BJ (cell line): Measurements from ENCODE around the gene ZBP1. TPM values are rescaled to one million over a fixed set of nuclear protein-coding genes. Genes with fewer than 3 reads are reported as not detected.

ENCODE experiments used
- CTCF ChIA-PET: fragments of 350-600 bp; formaldehyde crosslinking; extraction: SDS; loops from one replicate; lab custom pipeline; 2021; ENCODE audit warnings: antibody characterized with exemption, inconsistent platforms; lab: Yijun Ruan, JAX
- POLR2A ChIA-PET: fragments of 300-600 bp; sonication (Branson Sonifier 250); formaldehyde crosslinking; extraction: SDS; loops from one replicate; lab custom pipeline; 2021; ENCODE audit warnings: antibody characterized with exemption; lab: Charles Lee
- DNase-seq: peaks from one replicate; pipeline ENCODE4 v3.0.0-alpha.2; 2011; ENCODE audit warnings: low read depth
- H3K27me3 ChIP-seq: 2 replicates; pipeline ENCODE4 v1.6.0; 2011; ENCODE audit warnings: low read length; ENCODE audit not compliant: control insufficient read depth, insufficient read depth
- H3K36me3 ChIP-seq: 2 replicates; pipeline ENCODE4 v1.5.1; 2011; ENCODE audit warnings: low read length; ENCODE audit not compliant: control insufficient read depth, insufficient read depth
- H3K4me3 ChIP-seq: 2 replicates; pipeline ENCODE4 v1.5.1; 2011; ENCODE audit warnings: low read depth, mild to moderate bottlenecking, control low read depth, low read length
- polyA plus RNA-seq: library from polyadenylated mRNA; depleted of rRNA; stranded (reverse); fragments of >200 nt; gene quantifications from 2 replicates; pipeline ENCODE4 v1.2.3, GENCODE V29; 2011
- TF ChIP-seq, protein P1 (sequence below): IDR thresholded peaks from 2 replicates; pipeline ENCODE4 v1.5.1; 2011; ENCODE audit warnings: low read depth, mild to moderate bottlenecking, control low read depth, inconsistent platforms, low read length, moderate library complexity; ENCODE audit not compliant: insufficient read depth

The ZBP1 gene
- polyA plus RNA-seq, 1 experiment = not detected

- DNase-seq = no peak
- TF ChIP-seq, protein P1, sequence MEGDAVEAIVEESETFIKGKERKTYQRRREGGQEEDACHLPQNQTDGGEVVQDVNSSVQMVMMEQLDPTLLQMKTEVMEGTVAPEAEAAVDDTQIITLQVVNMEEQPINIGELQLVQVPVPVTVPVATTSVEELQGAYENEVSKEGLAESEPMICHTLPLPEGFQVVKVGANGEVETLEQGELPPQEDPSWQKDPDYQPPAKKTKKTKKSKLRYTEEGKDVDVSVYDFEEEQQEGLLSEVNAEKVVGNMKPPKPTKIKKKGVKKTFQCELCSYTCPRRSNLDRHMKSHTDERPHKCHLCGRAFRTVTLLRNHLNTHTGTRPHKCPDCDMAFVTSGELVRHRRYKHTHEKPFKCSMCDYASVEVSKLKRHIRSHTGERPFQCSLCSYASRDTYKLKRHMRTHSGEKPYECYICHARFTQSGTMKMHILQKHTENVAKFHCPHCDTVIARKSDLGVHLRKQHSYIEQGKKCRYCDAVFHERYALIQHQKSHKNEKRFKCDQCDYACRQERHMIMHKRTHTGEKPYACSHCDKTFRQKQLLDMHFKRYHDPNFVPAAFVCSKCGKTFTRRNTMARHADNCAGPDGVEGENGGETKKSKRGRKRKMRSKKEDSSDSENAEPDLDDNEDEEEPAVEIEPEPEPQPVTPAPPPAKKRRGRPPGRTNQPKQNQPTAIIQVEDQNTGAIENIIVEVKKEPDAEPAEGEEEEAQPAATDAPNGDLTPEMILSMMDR = no peak
- no peak overlapping the region for H3K4me3 ChIP-seq
- POLR2A ChIA-PET = no interaction called here
- no peaks in the 10 kb centered on the region for H3K36me3 ChIP-seq
- no peaks in the 10 kb centered on the region; the same call in 1 of the 2 replicates for H3K27me3 ChIP-seq
- CTCF ChIA-PET = interaction anchor here (0.9 to 14.6 kb wide), 9 partner anchors 9 to 616 kb away, joined by 3 to 222 read pairs (median 7); no protein-coding TSS in a partner anchor
These were observed 26.9 kb downstream of the ZBP1 start for GRCh38 chr20:57593134-57593886.

DNA sequence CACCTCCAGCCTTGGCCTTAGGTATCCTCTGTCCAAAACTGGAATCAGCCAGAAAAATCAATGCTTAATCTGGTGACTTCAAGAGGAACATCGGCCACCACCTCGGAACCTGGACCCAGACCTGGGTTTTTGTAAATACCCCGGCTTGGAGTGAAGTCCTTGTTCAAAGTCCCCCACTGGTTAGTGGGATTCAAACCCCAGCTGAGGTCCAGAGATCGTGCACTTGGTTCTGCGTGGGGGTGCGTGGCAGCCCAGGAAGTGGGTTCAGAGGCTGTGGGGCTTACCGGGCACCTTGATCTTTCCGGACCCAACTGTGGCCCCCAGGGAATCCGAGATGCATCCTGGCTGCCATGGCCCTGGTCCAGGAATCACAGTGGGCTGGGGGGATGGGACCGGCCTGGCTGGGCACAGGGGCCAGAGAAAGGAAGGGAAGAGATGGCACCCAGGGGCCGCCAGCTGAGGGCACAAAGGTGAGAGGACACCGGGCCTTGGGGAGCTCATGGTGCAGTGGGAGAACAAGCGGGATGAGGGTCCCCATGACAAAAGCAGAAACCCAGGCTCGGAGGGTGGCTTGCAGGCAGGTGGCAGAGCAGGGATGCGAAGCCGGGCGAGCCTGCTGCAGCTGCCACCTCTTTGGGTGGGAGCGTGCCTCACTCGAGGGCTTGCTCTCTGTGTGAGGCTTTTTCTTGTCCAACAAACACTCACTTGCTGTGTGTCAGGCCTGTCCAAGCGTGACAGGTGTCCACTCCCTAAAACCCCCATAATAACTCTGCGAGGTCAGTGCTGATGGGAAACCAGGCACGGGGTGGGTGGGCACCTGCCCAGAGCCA lies 27.7 kb downstream of the ZBP1 start:
- DNase-seq = no peak

GRCh38 chr20:57591289-57592229 lies 28.7 kb downstream of the ZBP1 start:
- CTCF ChIA-PET = interaction anchor here (0.6 to 14.6 kb wide), 6 partner anchors 7 to 598 kb away, joined by 3 to 222 read pairs (median 8); no protein-coding TSS in a partner anchor
- no peak for DNase-seq
- POLR2A ChIA-PET = no interaction called here
- H3K27me3 ChIP-seq = no peaks in the 10 kb centered on the region
- no peaks in the 10 kb centered on the region for H3K36me3 ChIP-seq
- H3K4me3 ChIP-seq = no peak overlapping the region
- TF ChIP-seq, protein P1 = no peak

More for the DNA sequence above, 27.7 kb downstream of the ZBP1 start:
- Histone ChIP-seq H3K27me3 (no peaks in the 10 kb centered on the region), H3K4me3 (no peak overlapping the region), H3K36me3 (no peaks in the 10 kb centered on the region)
- TF ChIP-seq, protein P1 = no peak
- ChIA-PET CTCF (interaction anchor here (0.9 to 14.6 kb wide), 8 partner anchors 8 to 617 kb away, joined by 3 to 222 read pairs (median 8); no protein-coding TSS in a partner anchor), POLR2A (no interaction called here)

DNA sequence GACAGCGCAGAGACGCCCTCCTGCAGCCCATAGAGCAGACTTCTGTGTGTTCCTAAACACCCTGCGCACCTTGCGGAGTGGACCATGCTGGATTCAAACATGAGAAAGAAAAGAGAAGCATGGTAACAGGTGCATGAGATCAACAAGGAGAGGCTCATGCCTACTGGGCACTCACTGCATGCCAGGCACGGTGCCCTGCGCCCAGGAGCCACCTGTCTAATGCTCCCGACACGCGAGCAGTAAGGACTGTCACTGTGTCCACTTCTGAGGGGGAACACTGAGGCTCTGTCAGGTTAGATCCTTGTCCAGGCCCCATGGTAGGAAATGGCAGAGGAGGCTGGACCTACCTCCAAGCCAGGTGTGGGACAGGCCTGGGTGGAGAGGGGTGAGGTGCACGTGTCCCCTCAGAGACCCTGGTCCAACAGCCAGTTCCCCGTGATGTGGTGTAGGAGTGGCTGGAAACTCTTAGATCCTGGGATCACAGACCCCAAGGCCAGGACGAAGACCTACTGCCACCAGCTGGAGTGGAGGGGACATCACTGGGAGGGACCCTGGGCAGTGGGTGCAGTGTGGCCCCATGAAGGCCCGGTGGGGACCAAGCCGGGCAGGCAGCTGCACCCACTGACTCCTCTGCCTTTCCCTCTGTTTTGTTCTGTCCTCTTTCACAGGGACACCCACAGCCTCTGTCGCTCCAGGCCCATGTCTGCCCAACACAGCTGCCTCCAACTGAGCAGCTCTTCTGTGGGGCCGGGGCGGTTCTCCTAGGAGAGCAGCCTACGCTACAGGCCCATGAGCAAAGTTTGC lies 29.5 kb downstream of the ZBP1 start:
- Histone ChIP-seq H3K4me3 (no peak overlapping the region), H3K36me3 (no peaks in the 10 kb centered on the region), H3K27me3 (no peaks in the 10 kb centered on the region)
- TF ChIP-seq, protein P1 = no peak
- no peak for DNase-seq
- ChIA-PET POLR2A (no interaction called here), CTCF (interaction anchor here (0.6 to 14.6 kb wide), 3 partner anchors 8 to 598 kb away, joined by 3 to 222 read pairs (median 3); no protein-coding TSS in a partner anchor)
